Activated CD8-positive, alpha-beta memory T cell treated with anti-CD3 and anti-CD28 coated beads, Interleukin-2, amount 50 U/mL, for 4 hours (primary cell): ENCODE measurements around the gene SCGB1D4.

ENCODE experiments used
- DNase-seq: peaks from one replicate; pipeline ENCODE4 v3.0.0-alpha.2; 2020

SCGB1D4 gene

DNA sequence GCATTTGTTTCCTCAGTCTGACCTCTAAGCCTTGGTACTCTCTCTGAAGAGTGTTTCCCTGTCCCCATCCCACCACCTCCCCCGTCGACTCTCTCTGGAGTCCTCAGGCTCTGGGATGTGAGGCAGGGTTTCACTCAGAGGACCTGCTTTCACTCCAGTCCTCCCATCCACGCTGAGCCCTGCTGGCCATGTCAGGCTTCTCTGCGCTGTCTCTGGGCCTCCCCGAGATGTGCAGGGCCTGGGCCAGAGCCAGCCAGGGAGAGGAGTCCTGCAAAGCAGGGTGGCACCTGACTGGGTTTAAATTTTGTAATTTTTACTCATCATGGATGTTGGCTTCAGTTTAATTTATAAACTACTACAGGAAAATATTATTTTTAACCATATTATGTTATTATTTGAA, 25.6 kb downstream of the SCGB1D4 start:
- DNase-seq = no peak

- no peak for DNase-seq
These were observed 29.1 kb downstream of the SCGB1D4 start, which contains the start of gene SCGB2A2 for GRCh38 chr11:62269654-62270278. Gene SCGB2A2, plus strand, starts transcription at chr11:62270158. Its CDS starts 59 bp downstream, at chr11:62270217.

DNA sequence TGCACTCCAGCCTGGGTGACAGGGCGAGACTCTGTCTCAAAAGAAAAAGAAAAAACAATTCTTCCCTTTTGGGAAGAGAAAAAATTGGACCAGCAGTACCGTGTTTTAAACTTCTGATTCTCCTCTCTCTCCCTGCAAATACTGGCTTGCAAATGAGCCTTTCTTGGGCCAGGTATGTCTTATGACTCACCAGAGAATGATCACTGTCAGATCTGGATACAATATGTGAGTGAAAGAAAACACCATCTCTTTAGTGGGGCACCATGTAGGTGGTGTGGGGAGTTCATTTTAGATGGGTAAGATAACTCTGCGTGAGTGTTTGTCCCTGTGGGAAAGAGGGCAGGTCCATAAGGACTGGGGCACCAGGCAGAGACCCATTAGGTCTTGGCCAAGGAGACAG, 31.3 kb downstream of the SCGB1D4 start:
- no peak for DNase-seq

GRCh38 chr11:62267050-62267449, 31.8 kb downstream of the SCGB1D4 start:
- no peak for DNase-seq

- no peak for DNase-seq
These were observed 32.3 kb downstream of the SCGB1D4 start for GRCh38 chr11:62266558-62266957.

DNA sequence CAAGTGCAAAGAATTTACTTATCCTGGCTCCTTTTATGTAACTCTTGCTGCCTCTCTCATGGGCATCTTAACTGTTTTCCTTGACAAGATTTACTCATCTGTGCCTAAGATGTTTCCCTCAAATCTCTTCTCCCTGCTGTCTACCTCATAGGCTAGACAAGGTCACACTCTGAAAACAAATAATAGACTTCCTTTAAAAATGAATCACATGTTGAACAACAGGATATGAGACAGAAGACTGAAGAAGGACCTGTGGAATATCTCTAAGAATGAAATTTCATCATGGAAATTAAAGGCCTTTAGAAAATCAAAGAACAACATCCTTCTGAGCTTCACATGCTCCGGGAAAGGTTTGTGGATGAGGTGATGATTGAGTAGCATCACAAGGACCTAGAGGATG, 34.9 kb downstream of the SCGB1D4 start:
- DNase-seq = no peak

DNA sequence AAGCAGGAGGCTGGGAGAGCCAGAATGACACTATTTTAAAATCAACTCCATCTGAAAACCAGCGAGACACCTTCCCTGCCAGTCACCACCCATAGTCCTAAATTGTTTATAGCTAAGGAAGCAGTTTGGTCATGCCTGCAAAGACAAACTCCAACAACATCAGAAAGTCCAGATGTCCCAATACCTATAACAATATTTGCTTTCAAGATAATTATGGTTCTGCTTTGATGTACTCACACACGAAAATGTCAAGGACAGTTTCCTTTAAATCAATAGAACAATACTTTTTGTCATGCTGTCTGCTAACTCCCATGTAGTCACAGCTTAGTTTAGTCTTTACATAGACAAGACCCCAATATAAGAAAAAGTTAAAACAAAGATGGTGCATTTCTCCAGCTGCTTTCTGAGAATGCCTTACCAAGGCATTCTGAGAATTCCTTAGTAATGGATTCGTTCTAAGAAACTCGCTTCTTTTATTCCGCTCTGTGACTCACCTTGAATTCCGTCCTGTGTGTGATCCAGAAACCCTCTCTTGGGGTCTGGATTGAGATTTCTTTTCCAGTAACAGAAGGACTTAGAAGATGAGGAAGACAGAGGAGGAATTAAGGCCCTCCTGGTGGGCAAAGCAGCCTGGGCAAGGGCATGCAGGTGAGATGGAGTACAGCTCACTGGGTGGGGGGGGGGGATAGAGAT, 38.5 kb downstream of the SCGB1D4 start:
- DNase-seq = no peak

DNA sequence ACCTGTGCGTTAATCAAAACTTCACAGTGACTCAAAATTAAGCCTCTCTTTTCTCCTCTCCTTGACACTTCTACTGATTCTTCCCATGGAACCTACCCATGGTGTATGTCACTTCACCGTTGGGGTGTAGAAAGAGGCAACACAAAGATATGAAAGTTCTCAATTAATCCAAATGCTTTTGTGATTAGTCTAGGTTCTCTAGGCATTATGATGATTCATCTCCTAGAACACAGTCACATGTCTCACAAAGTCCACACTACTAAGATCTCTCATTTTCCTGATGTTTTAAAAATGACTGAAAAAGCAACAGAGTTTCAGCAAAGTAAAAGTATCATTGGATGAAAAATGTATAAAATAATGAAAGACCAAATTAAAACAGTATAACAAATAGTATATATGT, 42.6 kb downstream of the SCGB1D4 start:
- no peak for DNase-seq

DNA sequence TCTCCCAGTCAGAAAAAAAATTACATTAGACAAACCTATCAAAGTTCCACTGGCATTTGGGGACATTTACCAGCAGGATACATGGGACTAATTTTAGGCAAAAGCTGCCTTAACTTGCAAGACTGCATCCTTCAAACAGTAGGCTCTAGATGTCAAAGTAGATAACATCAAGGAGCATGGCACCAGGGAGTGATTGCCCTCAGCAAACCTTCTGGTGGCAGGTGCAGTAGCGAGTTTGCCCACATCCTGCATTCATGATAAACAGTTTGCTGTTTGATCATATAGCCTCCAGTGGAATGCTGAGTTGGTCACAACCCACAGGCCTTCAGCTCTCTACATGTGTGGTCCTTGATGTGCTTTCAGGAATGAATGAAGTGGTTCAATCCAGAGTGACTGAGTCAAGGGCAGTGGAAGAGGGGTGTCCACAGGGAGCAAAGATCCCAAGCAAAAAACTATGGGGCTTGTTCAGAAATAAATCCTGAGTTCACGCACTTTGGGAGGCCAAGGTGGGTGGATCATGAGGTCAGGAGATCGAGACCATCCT, 44.8 kb downstream of the SCGB1D4 start:
- DNase-seq = no peak

- no peak for DNase-seq
These were observed 47.2 kb downstream of the SCGB1D4 start for GRCh38 chr11:62251698-62252097.
